Measurements from ENCODE around the gene SH3PXD2A.

DNA sequence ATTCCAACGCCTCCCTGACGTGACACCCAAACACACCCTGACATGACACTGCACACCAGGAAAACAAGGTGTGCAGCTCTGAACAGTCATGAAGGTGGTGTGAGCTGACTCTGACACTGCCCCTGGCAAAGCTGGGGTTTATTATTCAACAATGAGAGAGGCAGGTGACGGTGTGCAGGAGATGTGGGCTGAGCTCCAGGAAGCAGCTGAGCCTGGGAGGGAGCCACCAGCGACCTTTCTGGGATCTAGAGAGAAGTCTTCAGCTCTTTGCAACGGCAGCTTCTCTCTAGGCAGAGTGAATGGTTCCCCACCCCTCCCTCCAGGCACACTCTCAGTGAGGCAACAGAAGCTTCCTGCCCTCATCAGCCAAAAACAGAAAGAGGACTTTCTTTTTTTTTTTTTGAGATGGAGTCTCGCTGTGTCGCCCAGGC, 65.6 kb downstream of the SH3PXD2A start:
- TF ChIP-seq CTCF (IDR thresholded peaks at IDR 0.05): no peak
- no peak for TF ChIP-seq POLR2A (IDR thresholded peaks at IDR 0.05)
- no peak for TF ChIP-seq EP300 (IDR thresholded peaks at IDR 0.05)
